Mesenchymal stem cell (in vitro differentiated cells and primary cell): ENCODE data around the gene NDUFA8.
A peak's percentile ranks its signal among the peaks of the same experiment; 100 is the strongest.

ENCODE experiments used
- DNase-seq: peaks from one replicate; pipeline ENCODE4 v3.0.0-alpha.2; 2013
- H2AFZ ChIP-seq: one replicate; pipeline ENCODE4 v1.6.1; 2013; ENCODE audit warnings: low read depth, mild to moderate bottlenecking, control low read depth, inconsistent platforms, low read length, moderate library complexity
- H2AK5ac ChIP-seq: 2 replicates; pipeline ENCODE4 v1.6.1; 2013; ENCODE audit warnings: low read length, moderate library complexity, mild to moderate bottlenecking, inconsistent platforms; ENCODE audit not compliant: severe bottlenecking
- H2BK120ac ChIP-seq: one replicate; pipeline ENCODE4 v1.6.1; 2013; ENCODE audit warnings: low read depth, mild to moderate bottlenecking, inconsistent platforms, low read length, moderate library complexity
- H2BK12ac ChIP-seq, 2 experiments: one replicate each; pipeline ENCODE4 v1.6.1; 2013; ENCODE audit warnings: inconsistent platforms in 2 of 2, low read length in 2 of 2, mild to moderate bottlenecking in 2 of 2, moderate library complexity in 2 of 2, control low read depth in 1 of 2
- H2BK15ac ChIP-seq: one replicate; pipeline ENCODE4 v1.6.1; 2013; ENCODE audit warnings: mild to moderate bottlenecking, low read depth, inconsistent platforms; ENCODE audit not compliant: poor library complexity, severe bottlenecking
- H2BK5ac ChIP-seq: 2 replicates; pipeline ENCODE4 v1.6.1; 2013; ENCODE audit warnings: low read depth, mild to moderate bottlenecking, low read length, control low read depth, inconsistent platforms; ENCODE audit not compliant: poor library complexity, severe bottlenecking
- H3K14ac ChIP-seq, 2 experiments: one replicate each; pipeline ENCODE4 v1.6.1; 2013; ENCODE audit warnings: inconsistent platforms in 2 of 2, low read length in 2 of 2, control low read depth in 1 of 2, mild to moderate bottlenecking in 1 of 2, moderate library complexity in 1 of 2
- H3K18ac ChIP-seq, 2 experiments: one replicate each; pipeline ENCODE4 v1.6.1; 2013; ENCODE audit warnings: inconsistent platforms in 2 of 2, low read length in 2 of 2, control low read depth in 1 of 2, low read depth in 1 of 2, mild to moderate bottlenecking in 1 of 2
- H3K23ac ChIP-seq, 2 experiments: one replicate each; pipeline ENCODE4 v1.6.1; 2013; ENCODE audit warnings: inconsistent platforms in 2 of 2, low read length in 2 of 2, mild to moderate bottlenecking in 2 of 2, moderate library complexity in 2 of 2, control low read depth in 1 of 2
- H3K27ac ChIP-seq: 2 replicates; pipeline ENCODE4 v1.5.1; 2013; ENCODE audit warnings: mild to moderate bottlenecking, moderate library complexity, low read length, control low read depth, inconsistent platforms; ENCODE audit not compliant: poor library complexity, severe bottlenecking
- H3K27me3 ChIP-seq, 2 experiments: 2 replicates each; pipeline versions ENCODE4 v1.6.1 to v1.7.0; 2013; ENCODE audit warnings: low read length in 2 of 2, mild to moderate bottlenecking in 2 of 2, moderate library complexity in 2 of 2, control low read depth in 1 of 2, inconsistent platforms in 1 of 2; ENCODE audit not compliant: control insufficient read depth in 1 of 2, insufficient read depth in 1 of 2
- H3K36me3 ChIP-seq, 2 experiments: 2 replicates each; pipeline versions ENCODE4 v1.6.1 to v1.7.0; 2013; ENCODE audit warnings: low read length in 2 of 2, control low read depth in 1 of 2, inconsistent platforms in 1 of 2, low read depth in 1 of 2, mild to moderate bottlenecking in 1 of 2; ENCODE audit not compliant: insufficient read depth in 2 of 2, control insufficient read depth in 1 of 2
- H3K4ac ChIP-seq, 2 experiments: one replicate each; pipeline ENCODE4 v1.6.1; 2013; ENCODE audit warnings: inconsistent platforms in 2 of 2, low read length in 2 of 2, mild to moderate bottlenecking in 2 of 2, moderate library complexity in 2 of 2, control low read depth in 1 of 2, low read depth in 1 of 2
- H3K4me1 ChIP-seq: 2 replicates; pipeline ENCODE4 v1.6.1; 2013; ENCODE audit warnings: low read depth, low read length, control low read depth; ENCODE audit not compliant: control insufficient read depth, insufficient read depth
- H3K4me2 ChIP-seq: 2 replicates; pipeline ENCODE4 v1.6.1; 2013; ENCODE audit warnings: low read length, mild to moderate bottlenecking, inconsistent platforms; ENCODE audit not compliant: poor library complexity, severe bottlenecking
- H3K4me3 ChIP-seq, 2 experiments: 2 replicates each; pipeline versions ENCODE4 v1.5.1 to v1.7.0; 2013; ENCODE audit warnings: low read length in 2 of 2, mild to moderate bottlenecking in 2 of 2, control low read depth in 1 of 2, low read depth in 1 of 2; ENCODE audit not compliant: insufficient read depth in 1 of 2
- H3K79me1 ChIP-seq: replicated peaks from 2 replicates; pipeline ENCODE4 v1.6.1; 2013; ENCODE audit warnings: mild to moderate bottlenecking, control low read depth, low read length, inconsistent platforms; ENCODE audit not compliant: poor library complexity, severe bottlenecking
- H3K9ac ChIP-seq: 2 replicates; pipeline ENCODE4 v1.7.0; 2013; ENCODE audit warnings: mild to moderate bottlenecking, low read length, moderate library complexity
- H3K9me3 ChIP-seq: 2 replicates; pipeline ENCODE4 v1.7.0; 2013; ENCODE audit warnings: mild to moderate bottlenecking, low read length; ENCODE audit not compliant: control insufficient read depth
- H4K8ac ChIP-seq: one replicate; pipeline ENCODE4 v1.6.1; 2013; ENCODE audit warnings: inconsistent platforms, mild to moderate bottlenecking, low read length, moderate library complexity
- H4K91ac ChIP-seq: one replicate; pipeline ENCODE4 v1.6.1; 2013; ENCODE audit warnings: mild to moderate bottlenecking, low read length, inconsistent platforms
- WGBS: methylation state at CpG from one replicate; pipeline ENCODE4 v1.1.7; 2013; ENCODE audit warnings: mixed read lengths; 5-methylcytosine and 5-hydroxymethylcytosine counted together

Gene NDUFA8

GRCh38 chr9:122120316-122121071 is 39.1 kb downstream of the NDUFA8 start:
- H4K91ac ChIP-seq: no peak overlapping the region
- H3K4me1 ChIP-seq: peaks cover 13% of the 10 kb centered on the region
- no peak overlapping the region for H2BK12ac ChIP-seq
- no peaks in the 10 kb centered on the region for H3K9me3 ChIP-seq
- peak overlapping the region in 1 of 2 experiments; percentile 10 for H3K14ac ChIP-seq
- no peak overlapping the region for H3K9ac ChIP-seq
- H3K4me3 ChIP-seq: no peak overlapping the region
- H3K27ac ChIP-seq: no peak overlapping the region
- no peaks in the 10 kb centered on the region for H3K79me1 ChIP-seq
- H3K4ac ChIP-seq: no peak overlapping the region
- H2AK5ac ChIP-seq: no peak overlapping the region
- H3K27me3 ChIP-seq: peaks cover 13 to 36% of the 10 kb centered on the region in 2 experiments
- no peak overlapping the region for H3K23ac ChIP-seq
- 81% methylated on average over 10 of the region's 10 CpGs for WGBS
- no peak overlapping the region for H2BK5ac ChIP-seq
- no peak overlapping the region for H2BK120ac ChIP-seq
- no peaks in the 10 kb centered on the region for H3K36me3 ChIP-seq
- no peak overlapping the region for H4K8ac ChIP-seq
- no peak overlapping the region for H2BK15ac ChIP-seq
- no peak for DNase-seq
- H2AFZ ChIP-seq: no peak overlapping the region
- H3K4me2 ChIP-seq: no peak overlapping the region
- no peak overlapping the region for H3K18ac ChIP-seq

GRCh38 chr9:122119721-122120120 is 39.9 kb downstream of the NDUFA8 start:
- no peak overlapping the region for H2AFZ ChIP-seq
- no peak overlapping the region for H3K14ac ChIP-seq
- H3K9me3 ChIP-seq: no peaks in the 10 kb centered on the region
- no peak overlapping the region for H2BK15ac ChIP-seq
- H4K91ac ChIP-seq: no peak overlapping the region
- H3K27me3 ChIP-seq: peaks cover 16 to 39% of the 10 kb centered on the region in 2 experiments
- peaks cover 14% of the 10 kb centered on the region for H3K4me1 ChIP-seq
- no peak overlapping the region for H3K27ac ChIP-seq
- no peak overlapping the region for H2BK12ac ChIP-seq
- H2BK5ac ChIP-seq: no peak overlapping the region
- WGBS: 67% methylated on average over 5 of the region's 5 CpGs
- H3K79me1 ChIP-seq: no peaks in the 10 kb centered on the region
- no peak overlapping the region for H2BK120ac ChIP-seq
- no peak overlapping the region for H3K9ac ChIP-seq
- H4K8ac ChIP-seq: no peak overlapping the region
- no peak overlapping the region for H2AK5ac ChIP-seq
- no peak overlapping the region for H3K4me3 ChIP-seq
- no peak overlapping the region for H3K18ac ChIP-seq
- no peak overlapping the region for H3K4me2 ChIP-seq
- DNase-seq: no peak
- no peak overlapping the region for H3K4ac ChIP-seq
- no peaks in the 10 kb centered on the region for H3K36me3 ChIP-seq
- no peak overlapping the region for H3K23ac ChIP-seq

GRCh38 chr9:122119166-122119521 is 40.4 kb downstream of the NDUFA8 start:
- H2AFZ ChIP-seq: no peak overlapping the region
- no peak overlapping the region for H3K14ac ChIP-seq
- H2BK5ac ChIP-seq: no peak overlapping the region
- H4K8ac ChIP-seq: no peak overlapping the region
- WGBS: 95% methylated on average over 10 of the region's 13 CpGs
- H3K27me3 ChIP-seq: peaks cover 16 to 39% of the 10 kb centered on the region in 2 experiments
- H3K27ac ChIP-seq: no peak overlapping the region
- H2BK15ac ChIP-seq: no peak overlapping the region
- no peak overlapping the region for H3K18ac ChIP-seq
- H3K4ac ChIP-seq: no peak overlapping the region
- H3K9me3 ChIP-seq: no peaks in the 10 kb centered on the region
- no peak overlapping the region for H3K9ac ChIP-seq
- H3K23ac ChIP-seq: no peak overlapping the region
- H3K4me1 ChIP-seq: peaks cover 14% of the 10 kb centered on the region
- no peak for DNase-seq
- H3K4me3 ChIP-seq: no peak overlapping the region
- H3K4me2 ChIP-seq: no peak overlapping the region
- H2BK12ac ChIP-seq: no peak overlapping the region
- H4K91ac ChIP-seq: no peak overlapping the region
- no peaks in the 10 kb centered on the region for H3K79me1 ChIP-seq
- no peak overlapping the region for H2AK5ac ChIP-seq
- H2BK120ac ChIP-seq: no peak overlapping the region
- no peaks in the 10 kb centered on the region for H3K36me3 ChIP-seq

- Histone ChIP-seq H4K8ac (no peak overlapping the region), H2BK120ac (no peak overlapping the region), H3K4me1 (peaks cover 14% of the 10 kb centered on the region), H3K9ac (no peak overlapping the region), H2AFZ (no peak overlapping the region), H4K91ac (no peak overlapping the region), H3K14ac (no peak overlapping the region), H3K27me3 (peaks cover 17 to 41% of the 10 kb centered on the region in 2 experiments), H3K4me3 (no peak overlapping the region), H3K9me3 (no peaks in the 10 kb centered on the region), H3K4me2 (no peak overlapping the region), H2BK15ac (no peak overlapping the region), H2BK12ac (no peak overlapping the region), H3K18ac (no peak overlapping the region), H3K79me1 (no peaks in the 10 kb centered on the region), H3K36me3 (no peaks in the 10 kb centered on the region), H2BK5ac (no peak overlapping the region), H3K4ac (no peak overlapping the region), H3K23ac (no peak overlapping the region), H2AK5ac (no peak overlapping the region), H3K27ac (no peak overlapping the region)
- WGBS: 93% methylated on average over 4 of the region's 5 CpGs
- DNase-seq: no peak
Measured at GRCh38 chr9:122118343-122119165, 41.0 kb downstream of the NDUFA8 start.
